Middle frontal gyrus (tissue), 1 donor: ENCODE measurements around the gene IKBKG.
"Not testable (repeated sequence)": the region's sequence is repeated elsewhere in the genome, so short reads cannot be mapped to it uniquely, and the experiment has no call there.

Experiments used
- DNase-seq: peaks from one replicate; pipeline ENCODE4 v3.0.0-alpha.2; 2015; ENCODE audit warnings: low spot score; ENCODE audit errors: extremely low spot score

IKBKG gene

DNA sequence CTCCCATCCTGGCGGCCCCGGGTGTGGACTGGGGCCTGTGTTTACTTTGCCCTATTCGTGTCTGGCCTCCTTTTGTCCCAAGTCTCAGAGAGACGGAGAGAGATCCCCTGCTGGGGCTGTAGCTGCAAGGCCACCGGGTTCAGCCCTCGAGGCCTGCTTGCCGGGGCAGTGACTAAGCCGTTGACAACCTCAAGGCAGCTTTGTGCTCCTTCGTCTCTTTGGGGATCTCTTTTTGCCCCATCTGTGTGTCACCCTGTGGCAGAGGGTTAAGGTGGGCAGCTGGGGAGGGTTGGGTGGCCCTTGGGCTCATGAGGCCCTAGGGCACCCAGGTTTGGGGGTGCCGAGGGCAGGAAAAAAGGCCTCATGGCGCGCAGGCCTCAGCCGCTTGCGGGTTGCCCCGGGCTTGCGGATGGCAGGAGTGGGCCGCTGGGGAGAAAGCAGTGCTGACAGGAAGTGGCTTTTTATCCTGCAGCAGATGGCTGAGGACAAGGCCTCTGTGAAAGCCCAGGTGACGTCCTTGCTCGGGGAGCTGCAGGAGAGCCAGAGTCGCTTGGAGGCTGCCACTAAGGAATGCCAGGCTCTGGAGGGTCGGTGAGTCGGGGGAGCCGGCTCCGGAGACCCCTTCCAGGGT lies 10.8 kb downstream of the IKBKG start:
- DNase-seq = not testable (repeated sequence)

GRCh38 chrX:154558896-154559295 lies 11.5 kb downstream of the IKBKG start:
- DNase-seq = not testable (repeated sequence)

GRCh38 chrX:154560326-154560725 lies 12.9 kb downstream of the IKBKG start:
- DNase-seq = not testable (repeated sequence)

GRCh38 chrX:154562295-154562694 lies 14.9 kb downstream of the IKBKG start:
- DNase-seq = not testable (repeated sequence)

DNA sequence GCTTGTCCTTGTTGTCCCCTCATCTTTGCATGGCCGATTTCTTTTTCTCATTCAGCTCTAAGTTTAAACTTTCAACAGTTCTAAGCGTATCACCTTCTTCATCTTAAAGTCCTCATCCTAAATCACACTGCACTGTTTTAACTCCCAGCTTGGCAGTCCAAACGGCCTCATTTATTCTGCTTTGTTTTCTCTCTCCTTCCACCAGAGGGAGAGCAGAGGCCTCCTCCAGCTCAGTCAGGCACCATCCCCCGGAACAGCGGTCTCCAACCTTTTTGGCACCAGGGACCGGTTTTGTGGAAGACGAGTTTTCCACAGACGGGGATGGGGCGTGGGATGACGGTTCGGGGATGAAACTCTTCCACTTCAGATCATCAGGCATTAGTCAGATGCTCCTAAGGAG lies 22.9 kb downstream of the IKBKG start:
- not testable (repeated sequence) for DNase-seq

GRCh38 chrX:154573061-154573460 lies 25.6 kb downstream of the IKBKG start:
- DNase-seq = not testable (repeated sequence)

- not testable (repeated sequence) for DNase-seq
Observed at GRCh38 chrX:154575076-154575475, 27.7 kb downstream of the IKBKG start.

DNA sequence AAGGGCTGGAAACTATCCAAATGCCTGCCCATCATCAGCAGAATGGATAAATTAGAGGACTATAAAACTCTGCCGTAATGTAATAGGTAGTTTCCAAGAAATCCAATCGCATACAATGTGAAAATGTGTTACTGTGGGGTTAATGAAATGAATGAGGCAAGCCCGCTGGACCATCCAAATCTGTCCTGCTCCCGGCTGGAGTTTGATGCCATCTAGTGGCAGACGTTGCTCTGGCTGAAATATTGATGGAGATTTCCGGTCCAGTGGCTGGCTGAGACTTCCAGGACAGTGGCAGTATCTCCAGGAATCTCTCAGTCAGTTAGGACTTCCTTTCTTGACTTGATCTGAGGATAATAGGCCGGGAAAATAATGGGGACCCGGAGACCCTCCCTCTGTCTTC lies 35.6 kb downstream of the IKBKG start:
- not testable (repeated sequence) for DNase-seq

DNA sequence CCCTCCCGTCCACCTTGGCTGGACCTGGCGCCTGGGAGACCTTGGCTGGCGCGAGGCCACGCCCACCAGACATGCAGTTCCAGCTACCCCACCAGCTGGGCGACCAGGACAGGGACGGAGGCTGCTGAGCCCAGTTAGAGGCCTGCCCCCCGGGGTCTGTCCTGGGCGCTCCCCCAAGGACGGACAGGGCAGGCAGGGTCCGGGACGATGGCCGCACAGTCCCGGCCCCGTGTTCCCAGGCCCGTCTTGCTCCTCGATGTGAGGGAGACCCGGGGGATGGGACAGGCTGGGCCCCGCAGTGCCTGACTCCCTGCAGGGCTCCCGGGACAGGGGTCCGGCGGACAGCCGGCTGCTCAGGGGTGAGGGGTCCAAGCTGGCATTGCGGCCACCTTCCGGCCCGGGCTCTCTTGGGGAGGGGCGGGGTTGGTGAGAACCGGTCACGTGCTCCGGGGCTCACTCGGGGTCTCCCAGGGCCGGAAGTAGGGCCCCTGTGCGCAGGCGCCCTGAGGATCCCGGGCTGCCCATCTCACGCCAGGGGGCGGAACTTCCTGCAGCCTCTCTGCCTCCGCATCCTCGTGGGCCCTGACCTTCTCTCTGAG lies 37.3 kb downstream of the IKBKG start, which contains the start of gene CTAG1A:
TSS of gene CTAG1A (plus strand) at position 549 of the 599 bp plus-strand sequence. CDS start 74 bp downstream, outside the sequence.
- not testable (repeated sequence) for DNase-seq

DNA sequence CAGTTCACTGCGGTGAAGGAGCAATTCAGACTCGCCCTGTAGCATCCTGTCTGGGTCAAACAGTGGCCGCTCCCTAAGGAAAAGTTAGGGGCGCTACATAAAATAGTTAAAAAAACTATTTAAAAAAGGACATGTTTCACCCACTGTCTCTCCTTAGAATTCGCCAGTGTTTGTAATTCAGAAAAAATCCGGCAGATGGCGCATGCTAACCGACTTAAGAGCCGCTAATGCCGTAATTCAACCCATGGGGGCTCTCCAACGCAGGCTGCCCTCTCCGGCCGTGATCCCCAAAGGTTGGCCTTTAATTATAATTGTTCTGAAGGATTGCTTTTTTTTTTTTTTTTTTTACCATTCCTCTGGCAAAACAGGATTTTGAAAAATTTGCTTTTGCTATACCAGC lies 43.0 kb downstream of the IKBKG start:
- not testable (repeated sequence) for DNase-seq

DNA sequence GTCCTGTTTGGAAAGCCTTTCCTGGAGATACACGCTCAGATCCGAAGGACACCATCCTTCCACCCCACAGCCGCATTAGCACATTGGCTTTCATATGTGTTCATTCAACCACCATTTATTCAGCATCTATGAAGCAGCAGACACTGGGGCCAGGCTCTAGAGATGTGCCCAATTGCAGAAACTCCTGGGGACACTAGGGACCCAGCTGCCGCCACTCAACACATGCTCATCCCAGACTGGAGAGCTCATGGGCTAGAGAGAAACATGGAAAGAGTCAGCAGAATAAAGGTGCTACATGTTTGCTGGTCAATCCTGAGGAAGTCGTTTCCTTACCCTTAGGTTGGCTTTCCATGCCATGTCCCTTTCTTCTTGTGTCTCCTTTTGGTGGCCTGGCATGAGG lies 45.1 kb downstream of the IKBKG start:
- no peak for DNase-seq

- no peak for DNase-seq
Observed at GRCh38 chrX:154593201-154593600, 45.8 kb downstream of the IKBKG start.

- DNase-seq = no peak
Observed at GRCh38 chrX:154594491-154594890, 47.1 kb downstream of the IKBKG start.

- DNase-seq = no peak
Observed at GRCh38 chrX:154595559-154596249, 48.3 kb downstream of the IKBKG start.

GRCh38 chrX:154596290-154596929 lies 49.0 kb downstream of the IKBKG start:
- DNase-seq = no peak

DNA sequence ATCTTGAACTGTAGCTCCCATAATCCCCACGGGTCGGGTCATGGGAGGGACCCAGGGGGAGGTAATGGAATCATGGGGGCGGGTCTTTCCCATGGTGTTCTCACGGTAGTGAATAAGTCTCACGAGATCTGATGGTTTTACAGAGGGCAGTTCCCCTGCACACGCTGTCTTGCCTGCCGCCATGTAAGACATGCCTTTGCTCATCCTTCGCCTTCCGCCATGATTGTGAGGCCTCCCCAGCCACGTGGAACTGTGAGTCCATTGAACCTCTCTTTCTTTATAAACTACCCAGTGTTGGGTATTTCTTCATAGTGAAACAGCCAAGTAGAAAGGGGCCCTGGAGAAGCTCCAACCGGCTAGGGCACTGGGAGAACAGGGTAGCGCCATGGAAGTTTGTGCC lies 49.8 kb downstream of the IKBKG start:
- no peak for DNase-seq

GRCh38 chrX:154598656-154599055 lies 51.2 kb downstream of the IKBKG start:
- no peak for DNase-seq

DNA sequence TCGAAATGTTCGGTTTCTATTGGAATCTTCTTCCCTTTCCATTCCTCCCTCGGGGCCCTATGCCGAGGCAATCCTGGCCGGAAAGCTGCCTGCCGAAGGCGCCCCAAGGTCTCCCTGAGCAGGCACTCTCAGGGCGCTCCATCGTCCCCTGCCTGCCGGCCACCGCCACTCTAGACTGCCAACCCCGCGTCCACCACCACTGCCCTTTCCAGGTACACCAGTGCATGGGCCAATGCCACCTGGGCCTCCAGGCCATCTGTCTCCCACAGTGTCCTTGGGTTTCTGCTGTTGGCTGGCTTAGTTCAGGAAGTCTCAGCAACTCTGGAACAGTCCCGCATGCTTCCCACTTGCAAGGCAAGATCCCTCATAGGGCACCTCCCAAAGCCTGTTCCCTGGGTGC lies 52.1 kb downstream of the IKBKG start:
- DNase-seq = no peak

DNA sequence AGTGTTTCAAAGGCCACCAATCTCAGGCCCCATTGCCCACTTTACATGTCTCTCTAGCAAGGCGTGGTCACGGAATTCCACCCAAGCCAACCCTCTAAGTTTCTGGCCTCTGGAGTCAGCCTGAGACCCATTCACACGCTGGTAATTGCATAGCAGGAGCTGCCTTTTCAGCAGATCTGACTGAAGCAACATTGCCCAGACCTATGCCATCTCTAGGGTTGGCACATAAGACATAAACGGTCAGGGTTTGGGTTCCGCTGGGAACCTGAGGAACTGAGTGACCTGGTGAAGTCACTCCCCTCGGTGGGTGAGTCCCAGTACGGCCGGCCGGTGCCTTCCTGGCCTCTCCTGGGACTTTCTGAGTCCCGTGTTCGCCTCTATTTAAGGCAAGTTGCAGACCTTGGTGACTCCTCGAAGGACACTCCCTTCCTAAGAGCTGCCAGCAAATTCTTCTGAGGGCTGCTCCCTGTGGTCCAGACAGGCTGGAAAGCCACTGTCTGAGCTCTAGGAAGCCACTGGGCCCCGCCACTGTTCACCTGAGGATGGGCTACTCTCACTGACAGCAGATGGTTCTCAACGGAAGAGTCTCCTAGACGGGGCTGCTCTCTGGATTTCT lies 53.4 kb downstream of the IKBKG start:
- no peak for DNase-seq

GRCh38 chrX:154602226-154602625 lies 54.8 kb downstream of the IKBKG start:
- DNase-seq = no peak

DNA sequence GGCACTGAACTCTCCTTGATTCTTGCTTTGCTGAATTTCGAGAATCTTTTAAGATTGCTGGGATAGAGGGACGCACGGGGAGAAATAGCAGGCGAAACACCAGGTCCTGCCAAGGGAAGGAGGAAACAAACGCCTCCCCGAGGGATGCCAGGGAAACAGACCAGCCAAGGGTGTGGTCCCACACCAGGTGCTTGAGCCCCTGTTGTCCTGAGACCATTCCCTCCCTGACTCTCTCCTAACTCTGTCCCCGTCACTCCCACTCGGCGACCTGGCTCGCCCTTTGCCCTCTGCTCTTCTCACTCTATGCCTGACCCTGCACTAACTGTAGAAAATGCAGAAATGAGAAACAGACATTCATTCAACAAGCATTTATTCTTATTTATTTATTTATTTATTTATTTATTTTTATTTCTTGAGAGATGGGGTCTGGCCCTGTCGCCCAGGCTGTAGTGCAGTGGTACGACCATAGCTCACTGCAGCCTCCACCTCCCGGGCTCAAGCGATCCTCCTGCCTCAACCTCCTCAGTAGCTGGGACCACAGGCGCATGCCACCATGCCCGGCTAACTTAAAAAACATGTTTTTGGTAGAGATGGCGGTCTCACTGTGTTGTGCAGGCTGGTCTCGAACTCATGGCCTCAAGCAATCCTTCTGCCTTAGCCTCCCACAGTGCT lies 55.5 kb downstream of the IKBKG start:
- no peak for DNase-seq
